HG03521 (cell line): Measurements from ENCODE around the gene CHST11.
A peak's percentile ranks its signal among the peaks of the same experiment; 100 is the strongest.

Experiments
- ATAC-seq: cut with Tn5 transposase; IDR thresholded peaks from one replicate; pipeline ENCODE4 v1.9.1; 2021; ENCODE audit warnings: mild to moderate bottlenecking, moderate library complexity; ENCODE audit not compliant: unreplicated experiment

Gene CHST11

GRCh38 chr12:104427547-104427938 lies 29.2 kb upstream of the CHST11 start:
- no peak for ATAC-seq

- ATAC-seq = no peak
These were observed 23.7 kb upstream of the CHST11 start for GRCh38 chr12:104433061-104433460.

GRCh38 chr12:104434129-104434528 lies 22.6 kb upstream of the CHST11 start:
- ATAC-seq = no peak

GRCh38 chr12:104435175-104435574 lies 21.6 kb upstream of the CHST11 start:
- no peak for ATAC-seq

- ATAC-seq = no peak
These were observed 21.0 kb upstream of the CHST11 start for GRCh38 chr12:104435765-104436164.

GRCh38 chr12:104436790-104437189 lies 20.0 kb upstream of the CHST11 start:
- ATAC-seq = no peak

- no peak for ATAC-seq
These were observed 18.6 kb upstream of the CHST11 start for GRCh38 chr12:104438134-104438533.

GRCh38 chr12:104439137-104439536 lies 17.6 kb upstream of the CHST11 start:
- ATAC-seq = no peak

GRCh38 chr12:104443008-104443407 lies 13.7 kb upstream of the CHST11 start:
- no peak for ATAC-seq

GRCh38 chr12:104446646-104447421 lies 9.9 kb upstream of the CHST11 start:
- ATAC-seq = no peak

- no peak for ATAC-seq
These were observed 8.7 kb upstream of the CHST11 start for GRCh38 chr12:104448031-104448430.

GRCh38 chr12:104448451-104448850 lies 8.3 kb upstream of the CHST11 start:
- ATAC-seq = no peak

- no peak for ATAC-seq
These were observed 6.0 kb upstream of the CHST11 start for GRCh38 chr12:104450700-104451099.

GRCh38 chr12:104452087-104452486 lies 4.7 kb upstream of the CHST11 start:
- ATAC-seq = no peak

- no peak for ATAC-seq
These were observed 3.6 kb upstream of the CHST11 start for GRCh38 chr12:104453133-104453532.

- no peak for ATAC-seq
These were observed 1.8 kb upstream of the CHST11 start for GRCh38 chr12:104454997-104455396.

- ATAC-seq = no peak
These were observed 951 bp upstream of the CHST11 start for GRCh38 chr12:104455578-104456416.

GRCh38 chr12:104456950-104457745 lies 400 bp downstream of the CHST11 start:
- ATAC-seq = peak; percentile 29

- no peak for ATAC-seq
These were observed 1.3 kb downstream of the CHST11 start for GRCh38 chr12:104457746-104458693.

GRCh38 chr12:104458694-104459367 lies 2.1 kb downstream of the CHST11 start:
- ATAC-seq = no peak
